Retinal pigment epithelial cell (primary cell): Measurements from ENCODE around the gene CFAP77.

ENCODE experiments used
- DNase-seq: peaks from one replicate; pipeline ENCODE4 v3.0.0-alpha.2; 2010; ENCODE audit warnings: low read depth
- H3K4me3 ChIP-seq: 2 replicates; pipeline ENCODE4 v1.5.1; 2011; ENCODE audit warnings: mild to moderate bottlenecking, low read length, control low read depth, moderate library complexity
- TF ChIP-seq, protein P1 (sequence below): conservative IDR thresholded peaks from 2 replicates; pipeline ENCODE4 v1.5.1; 2011; ENCODE audit warnings: low read depth, low read length, control low read depth, inconsistent platforms

The CFAP77 gene

DNA sequence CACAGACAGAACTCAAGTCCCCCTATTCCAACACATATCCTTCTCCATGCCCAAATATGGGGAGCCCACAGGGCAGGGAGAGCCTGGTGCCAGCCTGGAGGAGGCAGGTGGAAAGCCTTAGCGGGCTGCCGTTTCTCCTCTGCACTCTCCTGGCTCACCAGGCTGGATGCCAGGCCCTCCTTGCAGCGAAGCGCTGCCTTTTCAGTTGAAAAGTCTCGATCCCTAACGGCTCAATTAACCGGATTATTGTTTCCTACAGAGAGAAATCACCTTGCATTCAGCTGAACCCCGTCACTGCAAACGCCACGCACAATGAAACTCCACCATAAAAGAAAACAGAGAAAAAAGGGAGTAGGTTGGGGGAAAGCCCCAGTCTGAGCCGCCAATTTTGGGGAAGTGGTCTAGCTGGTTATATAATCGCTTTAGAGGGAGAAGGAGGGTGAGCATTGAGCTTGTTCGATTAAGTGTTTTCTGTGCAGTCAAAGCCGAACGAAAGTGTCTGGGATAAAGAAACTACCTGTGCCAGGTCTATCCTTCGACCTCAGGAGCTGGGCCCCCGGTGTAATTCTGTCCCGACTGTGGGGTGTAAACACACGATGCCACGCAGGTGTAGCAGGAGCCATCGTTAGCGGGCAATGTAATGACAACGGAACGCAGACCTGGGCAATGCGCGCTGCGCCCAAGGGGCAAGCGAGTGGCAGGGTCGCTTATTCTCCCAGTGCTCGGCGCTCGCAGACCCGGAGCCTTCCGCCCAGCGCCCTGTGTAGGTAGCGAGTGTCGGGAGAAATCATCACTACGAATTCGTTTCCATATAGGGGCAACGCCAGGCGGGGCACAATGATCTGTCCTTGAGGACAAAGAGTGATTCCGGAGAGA, 176.2 kb downstream of the CFAP77 start:
- TF ChIP-seq, protein P1, sequence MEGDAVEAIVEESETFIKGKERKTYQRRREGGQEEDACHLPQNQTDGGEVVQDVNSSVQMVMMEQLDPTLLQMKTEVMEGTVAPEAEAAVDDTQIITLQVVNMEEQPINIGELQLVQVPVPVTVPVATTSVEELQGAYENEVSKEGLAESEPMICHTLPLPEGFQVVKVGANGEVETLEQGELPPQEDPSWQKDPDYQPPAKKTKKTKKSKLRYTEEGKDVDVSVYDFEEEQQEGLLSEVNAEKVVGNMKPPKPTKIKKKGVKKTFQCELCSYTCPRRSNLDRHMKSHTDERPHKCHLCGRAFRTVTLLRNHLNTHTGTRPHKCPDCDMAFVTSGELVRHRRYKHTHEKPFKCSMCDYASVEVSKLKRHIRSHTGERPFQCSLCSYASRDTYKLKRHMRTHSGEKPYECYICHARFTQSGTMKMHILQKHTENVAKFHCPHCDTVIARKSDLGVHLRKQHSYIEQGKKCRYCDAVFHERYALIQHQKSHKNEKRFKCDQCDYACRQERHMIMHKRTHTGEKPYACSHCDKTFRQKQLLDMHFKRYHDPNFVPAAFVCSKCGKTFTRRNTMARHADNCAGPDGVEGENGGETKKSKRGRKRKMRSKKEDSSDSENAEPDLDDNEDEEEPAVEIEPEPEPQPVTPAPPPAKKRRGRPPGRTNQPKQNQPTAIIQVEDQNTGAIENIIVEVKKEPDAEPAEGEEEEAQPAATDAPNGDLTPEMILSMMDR = no peak
- DNase-seq = no peak
- H3K4me3 ChIP-seq = no peak overlapping the region

DNA sequence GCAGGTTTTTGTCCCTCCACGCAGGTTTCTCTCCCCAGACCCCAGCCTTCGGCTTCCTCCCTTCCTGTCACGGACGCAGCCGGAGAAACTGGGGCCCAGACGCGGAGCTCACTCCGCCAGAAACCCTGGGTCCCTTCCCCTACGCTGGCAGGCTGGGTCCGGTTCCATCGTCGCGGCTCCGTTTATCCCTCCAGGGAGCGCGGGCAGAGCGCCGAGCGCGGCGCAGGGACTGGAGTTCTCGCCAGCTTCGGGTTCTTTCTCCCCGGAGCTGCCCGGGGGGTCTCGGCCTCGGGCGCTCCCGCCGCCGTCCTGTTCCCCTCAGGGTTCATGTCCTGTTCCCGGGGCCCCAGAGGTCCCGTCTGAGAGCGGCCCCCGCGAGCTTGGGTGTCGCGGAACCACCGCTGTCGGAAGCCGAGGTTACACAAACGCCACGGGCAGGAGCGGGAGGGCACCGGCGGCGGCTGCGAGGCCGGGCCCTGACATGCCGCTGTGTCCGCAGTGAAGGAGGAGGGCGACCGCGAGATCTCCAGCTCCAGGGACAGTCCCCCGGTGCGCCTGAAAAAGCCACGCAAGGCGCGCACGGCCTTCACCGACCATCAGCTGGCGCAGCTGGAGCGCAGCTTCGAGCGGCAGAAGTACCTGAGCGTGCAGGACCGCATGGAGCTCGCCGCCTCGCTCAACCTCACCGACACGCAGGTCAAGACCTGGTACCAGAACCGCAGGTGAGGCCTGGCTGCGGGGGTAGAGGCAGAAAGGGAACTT, 177.0 kb downstream of the CFAP77 start:
- H3K4me3 ChIP-seq = no peak overlapping the region
- no peak for DNase-seq
- TF ChIP-seq, protein P1 = no peak

DNA sequence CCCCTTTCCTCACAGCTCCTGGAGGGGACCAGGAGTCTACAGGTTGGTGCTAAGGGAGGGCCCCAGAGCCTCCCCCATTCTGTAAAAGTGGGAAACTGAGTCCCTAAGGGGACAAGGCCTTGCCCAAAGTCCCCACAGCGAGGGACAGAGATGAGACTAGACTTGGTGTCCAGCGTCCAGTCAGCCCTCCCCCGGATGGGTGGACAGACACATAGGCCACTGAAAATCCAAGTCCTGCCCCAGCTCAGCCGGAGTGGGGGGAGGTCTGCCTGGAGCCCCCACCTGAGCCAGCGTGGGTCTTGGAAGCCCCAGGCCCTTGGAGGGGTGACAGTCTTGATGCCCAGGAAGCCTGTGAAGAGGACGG, 177.6 kb downstream of the CFAP77 start:
- TF ChIP-seq, protein P1 = no peak
- no peak overlapping the region for H3K4me3 ChIP-seq
- no peak for DNase-seq

DNA sequence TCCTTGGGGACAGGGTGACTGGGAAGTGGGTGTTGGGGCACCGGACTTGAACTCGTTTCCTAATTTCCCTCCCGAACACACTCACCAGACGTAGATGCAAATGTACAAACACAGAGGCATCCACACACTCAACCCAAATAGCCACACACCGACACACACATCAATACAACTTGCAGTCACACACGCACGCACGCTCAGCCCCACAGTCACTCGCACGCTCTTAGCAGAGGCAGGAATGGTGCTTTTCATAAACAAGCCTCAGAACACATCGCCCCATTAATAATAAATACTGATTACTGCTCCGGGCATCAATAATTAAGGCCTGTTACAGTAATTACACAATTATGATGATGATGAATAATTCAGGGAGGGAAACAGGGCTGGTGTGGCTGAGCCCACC, 178.1 kb downstream of the CFAP77 start:
- TF ChIP-seq, protein P1 = no peak
- no peak for DNase-seq
- H3K4me3 ChIP-seq = no peak overlapping the region

DNA sequence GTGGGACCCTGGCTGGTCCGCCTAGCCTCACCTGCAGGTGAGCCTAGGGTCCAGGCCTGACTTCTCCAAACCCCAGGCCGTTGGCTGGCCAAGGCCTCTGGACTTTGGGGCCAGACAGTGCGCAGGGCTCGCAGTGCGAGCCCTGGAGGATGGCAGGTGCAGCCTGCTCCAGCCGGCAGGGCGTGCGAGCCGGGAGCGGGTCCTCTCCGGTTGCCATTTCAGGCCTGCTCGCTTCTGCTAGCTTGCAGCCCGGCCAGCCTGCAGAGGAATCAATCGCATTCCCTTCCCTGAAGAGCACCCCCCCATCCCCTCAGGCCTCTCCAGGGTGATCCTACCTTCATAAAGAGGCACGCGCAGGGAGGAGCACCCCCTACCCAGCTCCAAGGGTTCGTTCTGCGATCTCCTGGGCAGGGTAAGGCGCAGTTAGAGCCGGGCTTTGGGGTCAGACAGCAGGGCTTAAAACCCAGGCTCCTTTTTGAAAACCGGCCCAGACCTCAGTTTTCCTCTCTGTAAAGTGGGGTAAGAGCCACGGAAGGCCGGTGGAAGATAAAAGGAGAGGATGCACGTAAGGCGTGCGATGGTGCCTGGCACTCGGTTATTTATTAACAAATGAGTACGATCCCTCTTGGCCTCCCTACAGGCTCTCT, 178.6 kb downstream of the CFAP77 start:
- H3K4me3 ChIP-seq = no peak overlapping the region

DNA sequence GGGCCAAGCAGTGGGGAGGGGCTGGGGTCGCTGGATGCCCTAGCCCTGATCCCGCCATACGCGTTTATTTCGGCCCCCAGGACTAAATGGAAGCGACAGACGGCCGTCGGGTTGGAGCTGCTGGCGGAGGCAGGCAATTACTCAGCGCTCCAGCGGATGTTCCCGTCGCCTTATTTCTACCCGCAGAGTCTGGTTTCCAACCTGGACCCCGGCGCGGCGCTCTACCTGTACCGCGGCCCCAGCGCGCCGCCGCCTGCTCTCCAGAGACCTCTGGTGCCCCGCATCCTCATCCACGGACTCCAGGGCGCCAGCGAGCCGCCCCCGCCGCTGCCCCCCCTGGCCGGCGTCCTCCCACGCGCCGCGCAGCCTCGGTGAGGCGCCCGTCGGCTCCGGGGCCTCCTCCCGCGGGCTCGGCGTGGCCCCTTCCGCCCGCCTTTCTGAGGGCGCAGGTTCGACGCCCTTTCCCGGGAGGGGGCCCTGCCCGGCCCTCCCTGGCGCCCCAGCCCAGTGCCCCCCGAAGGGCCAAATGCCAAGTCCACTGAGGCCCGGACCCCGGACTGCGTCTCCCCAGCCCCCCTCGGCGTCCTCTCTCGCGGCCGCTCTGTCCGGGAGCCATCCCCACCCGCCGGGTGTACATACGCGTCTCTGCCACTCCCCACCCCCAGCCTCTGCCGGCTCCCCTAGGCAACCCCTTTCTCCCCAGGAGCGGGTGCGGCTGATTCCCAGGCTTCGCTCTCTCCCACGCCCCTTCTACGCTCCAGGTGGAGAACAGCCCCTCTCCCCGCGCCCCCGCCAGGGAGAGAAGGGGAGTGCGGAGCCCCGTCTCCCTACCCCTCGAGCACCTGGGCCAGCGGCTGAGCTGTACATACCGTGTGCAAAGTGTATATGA, 179.4 kb downstream of the CFAP77 start:
- TF ChIP-seq, protein P1 = no peak
- DNase-seq = no peak
- no peak overlapping the region for H3K4me3 ChIP-seq

More for the DNA sequence above, 178.6 kb downstream of the CFAP77 start:
- DNase-seq = no peak
- TF ChIP-seq, protein P1 = no peak
